ENCODE results near the gene TMEM163.

DNA sequence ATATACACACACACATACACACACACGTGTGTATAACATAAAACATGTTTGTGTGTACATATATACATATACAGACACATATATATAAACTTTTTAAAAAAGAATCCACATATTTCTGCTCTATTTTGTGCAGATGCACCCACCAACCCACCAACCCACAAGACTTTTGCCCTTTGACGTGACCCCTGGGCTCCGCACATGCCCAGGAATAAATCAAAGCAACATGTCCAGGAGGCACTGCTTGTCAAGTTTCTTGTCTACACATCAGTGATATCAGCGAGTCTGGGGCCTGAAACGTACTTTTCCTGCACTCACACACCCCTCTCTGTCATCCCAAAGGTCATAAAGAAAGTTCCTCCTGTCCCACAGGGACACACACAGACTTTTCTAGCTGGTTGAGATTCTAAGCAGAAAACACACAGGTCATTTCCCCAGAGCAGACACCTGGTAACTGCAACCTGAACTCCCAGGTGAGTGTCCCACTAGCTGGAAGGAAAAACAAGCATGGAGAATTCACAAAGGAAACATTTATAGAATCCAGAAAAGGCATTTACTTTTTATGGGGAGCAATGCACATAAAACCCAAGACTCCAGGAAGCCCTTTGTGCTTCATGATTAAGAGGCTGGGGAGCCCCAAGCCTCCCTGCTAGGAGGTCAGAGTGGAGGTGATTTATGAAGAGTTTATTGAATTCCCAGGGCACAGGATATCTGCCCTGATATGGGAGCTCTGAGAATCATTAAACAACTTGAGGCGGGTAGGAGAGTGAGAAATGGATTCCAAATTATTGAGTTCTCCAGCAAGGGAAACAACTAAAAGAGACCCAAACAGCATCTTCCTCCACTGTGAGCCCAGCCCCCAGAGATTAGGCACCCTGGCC, 253.3 kb downstream of the TMEM163 start:
- TF ChIP-seq EZH2 (IDR thresholded peaks at IDR 0.05; ENCODE audit: borderline replicate concordance, low read depth, low read length, severe bottlenecking): no peak
- TF ChIP-seq, protein P1, sequence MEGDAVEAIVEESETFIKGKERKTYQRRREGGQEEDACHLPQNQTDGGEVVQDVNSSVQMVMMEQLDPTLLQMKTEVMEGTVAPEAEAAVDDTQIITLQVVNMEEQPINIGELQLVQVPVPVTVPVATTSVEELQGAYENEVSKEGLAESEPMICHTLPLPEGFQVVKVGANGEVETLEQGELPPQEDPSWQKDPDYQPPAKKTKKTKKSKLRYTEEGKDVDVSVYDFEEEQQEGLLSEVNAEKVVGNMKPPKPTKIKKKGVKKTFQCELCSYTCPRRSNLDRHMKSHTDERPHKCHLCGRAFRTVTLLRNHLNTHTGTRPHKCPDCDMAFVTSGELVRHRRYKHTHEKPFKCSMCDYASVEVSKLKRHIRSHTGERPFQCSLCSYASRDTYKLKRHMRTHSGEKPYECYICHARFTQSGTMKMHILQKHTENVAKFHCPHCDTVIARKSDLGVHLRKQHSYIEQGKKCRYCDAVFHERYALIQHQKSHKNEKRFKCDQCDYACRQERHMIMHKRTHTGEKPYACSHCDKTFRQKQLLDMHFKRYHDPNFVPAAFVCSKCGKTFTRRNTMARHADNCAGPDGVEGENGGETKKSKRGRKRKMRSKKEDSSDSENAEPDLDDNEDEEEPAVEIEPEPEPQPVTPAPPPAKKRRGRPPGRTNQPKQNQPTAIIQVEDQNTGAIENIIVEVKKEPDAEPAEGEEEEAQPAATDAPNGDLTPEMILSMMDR (IDR thresholded peaks at IDR 0.05; ENCODE audit: extremely low read depth in 1 of 2, insufficient read depth in 1 of 2, low read depth in 1 of 2, low read length in 2 of 2): no peak
- no peak for TF ChIP-seq POLR2A (IDR thresholded peaks at IDR 0.05; ENCODE audit: low read depth, low read length)
- TF ChIP-seq GATA2 (IDR thresholded peaks at IDR 0.05; ENCODE audit: insufficient read depth, insufficient read length, low read depth, low read length): no peak
